Suppressor macrophage treated with lipopolysaccharide for 1 hour (primary cell): ENCODE data around the gene ATG5.
"Not testable (repeated sequence)": the region's sequence is repeated elsewhere in the genome, so short reads cannot be mapped to it uniquely, and the experiment has no call there.

Experiments used
- DNase-seq, 3 donors: peaks; one replicate each; pipeline ENCODE4 v3.0.0-alpha.2; 2020 to 2022

The ATG5 gene

GRCh38 chr6:106256201-106256968 is 69.2 kb downstream of the ATG5 start:
- DNase-seq = no peak

GRCh38 chr6:106255306-106255705 is 70.3 kb downstream of the ATG5 start:
- DNase-seq = no peak

GRCh38 chr6:106254636-106255035 is 70.9 kb downstream of the ATG5 start:
- DNase-seq = peak in 1 of 3 donors; percentile 30

GRCh38 chr6:106253731-106254130 is 71.8 kb downstream of the ATG5 start:
- DNase-seq = no peak

GRCh38 chr6:106253172-106253571 is 72.4 kb downstream of the ATG5 start:
- DNase-seq = no peak

GRCh38 chr6:106252687-106253086 is 72.9 kb downstream of the ATG5 start:
- DNase-seq = no peak

- not testable (repeated sequence) for DNase-seq
These were observed 73.9 kb downstream of the ATG5 start for GRCh38 chr6:106251531-106252255.

GRCh38 chr6:106250953-106251352 is 74.6 kb downstream of the ATG5 start:
- no peak for DNase-seq

GRCh38 chr6:106249658-106250057 is 75.9 kb downstream of the ATG5 start:
- no peak for DNase-seq

GRCh38 chr6:106247733-106248132 is 77.8 kb downstream of the ATG5 start:
- no peak for DNase-seq

GRCh38 chr6:106247293-106247692 is 78.3 kb downstream of the ATG5 start:
- no peak for DNase-seq

GRCh38 chr6:106244931-106245330 is 80.6 kb downstream of the ATG5 start:
- no peak for DNase-seq

- DNase-seq = no peak
These were observed 81.0 kb downstream of the ATG5 start for GRCh38 chr6:106244521-106244920.

GRCh38 chr6:106243261-106243660 is 82.3 kb downstream of the ATG5 start:
- DNase-seq = no peak

GRCh38 chr6:106241498-106241897 is 84.1 kb downstream of the ATG5 start:
- no peak for DNase-seq

- no peak for DNase-seq
These were observed 88.3 kb downstream of the ATG5 start for GRCh38 chr6:106237286-106237685.

GRCh38 chr6:106229876-106230445 is 95.6 kb downstream of the ATG5 start:
- not testable (repeated sequence) for DNase-seq

- no peak for DNase-seq
These were observed 97.7 kb downstream of the ATG5 start for GRCh38 chr6:106227612-106228507.

- DNase-seq = no peak
These were observed 98.9 kb downstream of the ATG5 start for GRCh38 chr6:106226676-106227075.

- no peak for DNase-seq
These were observed 100.0 kb downstream of the ATG5 start for GRCh38 chr6:106225581-106225980.

GRCh38 chr6:106223300-106223930 is 102.1 kb downstream of the ATG5 start:
- peak; percentile 89 to 91 (median 90) for DNase-seq

- DNase-seq = no peak
These were observed 105.1 kb downstream of the ATG5 start for GRCh38 chr6:106220485-106220884.
